NCI-H2107 treated with DMSO at 0.1 percent for 48 hours (cell line): Measurements from ENCODE around the gene EYS.
"Not testable (repeated sequence)": the region's sequence is repeated elsewhere in the genome, so short reads cannot be mapped to it uniquely, and the experiment has no call there.

Experiments
- DNase-seq: peaks from one replicate; lab custom pipeline; 2025; ENCODE audit not compliant: unreplicated experiment; lab: John Stamatoyannopoulos, UW

EYS gene

GRCh38 chr6:65469650-65470049 is 237.4 kb downstream of the EYS start:
- no peak for DNase-seq

DNA sequence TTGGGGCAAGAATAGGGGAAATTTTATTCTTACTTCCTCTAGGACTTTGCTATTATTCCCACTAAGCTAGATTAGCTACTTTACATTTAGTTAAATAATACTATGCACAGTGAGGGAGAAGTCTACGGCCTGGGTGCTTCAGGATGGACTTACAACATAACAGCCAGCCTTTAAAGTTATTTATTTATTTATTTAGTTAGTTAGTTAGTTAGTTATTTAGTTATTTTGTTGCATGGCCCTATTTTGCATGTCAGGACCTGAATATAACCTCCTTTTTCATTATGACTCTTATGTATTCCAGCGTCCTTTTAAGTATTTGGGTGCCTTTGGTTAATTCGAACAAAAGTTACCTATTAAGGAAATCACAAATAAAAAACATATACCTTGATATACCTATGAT is 238.7 kb downstream of the EYS start:
- DNase-seq: no peak

GRCh38 chr6:65461121-65461520 is 245.9 kb downstream of the EYS start:
- DNase-seq: no peak

DNA sequence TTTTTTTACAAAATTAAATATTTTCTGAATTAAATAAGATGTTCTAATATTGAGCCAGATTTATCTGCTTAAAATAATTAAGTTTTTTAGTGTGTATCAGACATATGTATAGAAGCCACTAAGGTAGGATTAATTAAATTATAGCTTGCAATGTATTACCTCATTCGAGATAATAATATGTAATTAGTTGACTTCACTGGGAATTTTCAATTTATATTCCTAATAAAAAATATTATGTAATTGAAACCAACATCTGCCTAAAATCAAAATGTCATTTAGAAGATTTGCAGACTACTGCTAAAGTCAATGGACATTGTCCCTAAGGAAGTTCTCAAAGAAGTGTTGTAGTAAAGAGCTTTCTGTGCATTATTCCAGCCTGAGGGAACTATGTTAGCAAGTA is 254.7 kb downstream of the EYS start:
- no peak for DNase-seq

DNA sequence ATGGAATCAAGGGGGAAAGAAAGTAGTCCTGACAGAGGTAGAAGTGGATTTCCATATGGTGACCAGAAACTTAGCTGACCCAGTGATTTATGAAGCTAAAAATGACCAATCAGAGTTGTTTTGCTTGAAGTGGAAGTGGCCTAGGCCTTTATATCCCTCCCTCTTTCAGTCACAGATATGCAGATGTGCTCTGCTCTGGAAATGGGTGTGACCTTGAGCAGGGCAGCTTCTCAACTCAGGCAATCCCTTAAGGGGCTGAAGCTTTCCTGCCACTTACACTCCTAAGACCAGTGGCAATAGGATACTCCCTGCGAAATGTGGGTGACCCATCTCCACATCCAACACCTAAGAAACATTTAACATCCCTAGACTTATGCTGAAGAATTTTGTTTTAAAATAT is 256.6 kb downstream of the EYS start:
- DNase-seq: no peak

GRCh38 chr6:65449926-65450325 is 257.1 kb downstream of the EYS start:
- no peak for DNase-seq

GRCh38 chr6:65448866-65449265 is 258.2 kb downstream of the EYS start:
- DNase-seq: no peak

GRCh38 chr6:65436281-65436680 is 270.7 kb downstream of the EYS start:
- no peak for DNase-seq

GRCh38 chr6:65416621-65417020 is 290.4 kb downstream of the EYS start:
- DNase-seq: no peak

DNA sequence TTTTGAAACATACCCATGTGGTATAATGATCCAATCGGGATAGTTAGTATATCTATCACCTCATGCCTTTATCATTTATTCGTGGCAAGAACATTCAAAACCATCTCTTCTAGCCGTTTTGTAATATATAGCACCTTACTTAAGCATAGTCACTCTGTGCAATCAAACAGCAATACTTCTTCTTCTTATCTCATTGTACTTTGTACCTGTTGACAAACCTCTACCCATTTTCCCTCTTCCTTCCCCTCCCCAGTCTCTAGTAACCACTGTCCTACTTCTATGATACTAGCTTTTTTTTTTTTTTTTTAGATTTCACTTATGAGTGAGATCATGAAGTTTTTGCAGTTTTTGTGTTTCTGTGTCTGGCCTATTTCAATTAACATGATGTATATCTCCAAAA is 296.7 kb downstream of the EYS start:
- DNase-seq: no peak

DNA sequence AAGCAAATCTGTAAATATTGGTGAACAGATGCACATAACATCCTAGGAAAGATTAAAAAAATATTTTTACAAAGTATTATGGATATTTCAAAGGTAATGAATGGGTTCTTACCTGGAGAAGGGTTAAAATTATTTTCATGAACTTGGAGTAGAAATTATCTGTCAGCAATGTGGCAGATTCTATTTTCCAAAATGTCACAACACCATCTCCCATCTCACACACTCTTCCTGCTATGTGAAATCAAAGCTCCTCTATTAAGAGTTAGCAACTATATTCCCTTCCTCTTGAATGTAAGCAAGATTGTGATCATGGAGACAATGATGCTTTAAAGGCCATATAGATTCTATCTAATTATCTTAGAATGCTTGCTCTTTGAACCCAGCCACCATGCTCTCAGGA is 304.5 kb downstream of the EYS start:
- no peak for DNase-seq

- DNase-seq: no peak
Measured at GRCh38 chr6:65399355-65400084, 307.5 kb downstream of the EYS start.

GRCh38 chr6:65398851-65399250 is 308.2 kb downstream of the EYS start:
- no peak for DNase-seq

DNA sequence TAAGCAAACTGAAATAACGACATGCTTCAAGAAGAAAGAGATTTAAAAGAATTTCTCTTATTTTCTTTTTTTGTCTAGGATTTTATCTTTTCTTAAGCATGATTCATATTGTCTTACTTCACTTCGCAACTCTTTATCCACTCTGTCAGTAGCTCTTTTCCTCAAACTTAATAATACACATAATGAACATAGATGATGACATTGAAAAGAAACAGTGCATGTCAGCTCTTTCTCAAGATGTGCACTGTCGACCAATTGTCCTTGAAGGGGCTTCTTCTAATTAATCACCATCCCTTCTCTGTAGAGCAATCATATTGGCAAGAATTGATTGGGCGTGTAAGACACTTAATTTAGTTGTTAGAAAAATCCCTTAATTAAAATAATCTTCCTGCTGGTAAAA is 356.5 kb downstream of the EYS start:
- DNase-seq: no peak

GRCh38 chr6:65302655-65303054 is 404.4 kb downstream of the EYS start:
- not testable (repeated sequence) for DNase-seq

DNA sequence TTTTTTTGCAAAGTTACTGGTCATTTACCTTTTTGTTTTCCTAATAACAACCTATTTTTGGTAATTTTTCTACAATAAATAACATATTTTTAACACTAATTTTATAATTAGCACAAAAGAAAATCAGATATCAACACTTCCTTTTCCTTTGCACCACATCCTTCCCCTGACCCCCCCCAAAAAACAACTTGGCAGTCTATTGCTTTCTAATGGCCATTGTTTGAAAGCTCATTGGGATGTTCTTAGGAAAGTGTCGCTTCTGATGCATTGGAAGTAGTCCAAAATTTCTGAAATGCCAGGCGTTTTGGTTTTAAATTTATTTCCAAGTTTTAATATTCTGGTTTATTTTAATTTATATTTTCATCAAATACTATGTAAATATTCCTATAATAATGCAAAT is 407.8 kb downstream of the EYS start:
- no peak for DNase-seq

DNA sequence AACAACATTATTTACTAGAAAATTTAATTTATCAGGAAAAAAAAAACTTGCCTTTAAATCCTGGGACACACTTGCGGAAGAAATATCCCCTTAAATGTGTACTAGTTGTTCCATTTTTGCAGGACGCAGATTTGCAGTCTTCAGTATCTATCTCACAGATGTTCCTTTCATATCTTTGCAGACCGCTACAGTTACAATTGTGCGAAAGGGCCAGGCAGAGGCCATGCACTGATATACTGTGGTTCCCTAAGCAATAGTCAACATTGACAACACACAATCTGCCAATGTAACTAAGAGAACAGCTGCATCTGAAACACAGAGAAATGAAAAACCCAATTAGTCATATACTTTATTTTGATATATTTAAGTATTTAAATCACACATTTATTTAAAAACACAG is 411.2 kb downstream of the EYS start:
- no peak for DNase-seq

GRCh38 chr6:65289491-65289890 is 417.5 kb downstream of the EYS start:
- no peak for DNase-seq

DNA sequence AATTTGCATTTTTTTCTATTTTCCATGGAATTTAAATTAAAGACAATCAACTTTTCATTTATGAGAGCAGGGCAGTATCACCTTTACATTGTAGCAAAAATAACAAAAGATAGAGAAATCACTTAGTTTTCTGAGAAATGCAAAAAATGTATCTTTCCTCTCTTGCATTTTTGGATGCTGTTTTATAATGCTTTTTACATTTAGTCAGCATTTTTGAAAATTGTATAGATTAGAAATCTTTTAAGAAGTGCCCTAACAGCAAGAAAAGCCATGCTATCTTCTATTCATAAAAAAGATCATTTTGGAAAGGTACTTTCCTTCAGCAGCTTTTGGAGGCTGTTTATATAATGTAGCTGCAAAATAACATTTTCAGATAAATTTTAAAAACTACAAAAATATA is 421.8 kb downstream of the EYS start:
- DNase-seq: no peak

DNA sequence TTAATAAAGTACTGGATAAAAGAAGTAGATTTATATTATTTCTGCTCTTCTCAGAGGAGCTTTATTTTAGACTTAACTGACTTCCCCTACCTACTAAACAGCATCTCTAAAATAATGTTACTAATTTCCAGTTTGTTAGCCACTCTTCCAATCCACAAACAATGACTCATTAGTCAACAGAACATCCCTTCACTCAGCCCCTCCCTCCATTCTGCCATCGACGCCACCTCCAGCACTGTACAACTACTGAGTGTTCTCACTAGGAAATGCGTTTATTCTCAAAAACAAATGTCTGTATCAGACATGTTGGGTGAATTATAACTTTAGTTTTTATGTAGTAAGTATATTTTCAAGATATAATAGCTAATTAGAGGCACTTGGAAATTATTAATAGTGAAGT is 427.0 kb downstream of the EYS start:
- DNase-seq: no peak

DNA sequence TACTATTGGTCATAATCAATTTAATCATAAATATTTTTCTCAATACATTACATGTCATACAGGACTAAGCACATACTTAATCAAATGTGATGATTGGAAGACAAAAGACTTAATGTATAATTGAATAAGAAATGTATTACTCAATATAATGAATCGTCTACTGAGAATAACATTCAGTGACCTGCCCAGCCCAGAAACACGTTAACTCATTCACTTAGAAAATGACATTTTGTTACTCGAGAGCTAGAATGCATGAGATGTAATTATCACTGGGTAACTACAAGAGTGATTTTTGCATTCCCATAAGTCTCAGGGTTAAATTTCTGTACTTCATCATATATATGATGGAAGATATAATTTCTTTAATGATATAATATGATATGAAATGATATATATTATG is 444.8 kb downstream of the EYS start:
- no peak for DNase-seq

DNA sequence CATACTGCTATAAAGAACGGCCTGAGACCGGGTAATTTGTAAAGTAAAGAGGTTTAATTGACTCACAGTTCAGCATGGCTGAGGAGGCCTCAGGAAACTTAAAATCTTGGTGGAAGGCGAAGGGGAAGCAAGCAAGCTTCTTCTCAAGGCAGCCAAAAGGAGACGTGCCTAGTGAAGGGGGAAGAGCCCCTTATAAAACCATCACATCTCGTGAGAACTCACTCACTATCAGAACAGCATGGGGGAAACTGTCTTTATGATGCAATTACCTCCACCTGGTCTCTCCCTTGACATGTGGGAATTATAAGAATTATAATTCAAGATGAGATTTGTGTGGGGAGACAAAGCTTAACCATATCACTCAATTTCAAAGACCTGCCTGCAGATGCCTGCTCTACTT is 447.0 kb downstream of the EYS start:
- no peak for DNase-seq

- no peak for DNase-seq
Measured at GRCh38 chr6:65259059-65259458, 448.0 kb downstream of the EYS start.
